GM12864 (cell line): Measurements from ENCODE around the gene CLDN6.

Experiments
- DNase-seq: peaks from one replicate; pipeline ENCODE4 v3.0.0-alpha.2; 2011; ENCODE audit warnings: low read depth
- H3K4me3 ChIP-seq: 2 replicates; pipeline ENCODE4 v1.5.1; 2011; ENCODE audit warnings: mild to moderate bottlenecking, low read depth, low read length, control low read depth
- CTCF ChIP-seq: IDR thresholded peaks from 2 replicates; pipeline ENCODE4 v1.5.1; 2011; ENCODE audit warnings: low read depth, mild to moderate bottlenecking, moderate library complexity, low read length, control low read depth, inconsistent platforms; ENCODE audit errors: missing control alignments

Gene CLDN6

GRCh38 chr16:2985462-2985861 lies 32.5 kb downstream of the CLDN6 start:
- no peak for DNase-seq
- H3K4me3 ChIP-seq, result no peak overlapping the region
- TF ChIP-seq CTCF, result no peak

GRCh38 chr16:2983706-2984136 lies 34.3 kb downstream of the CLDN6 start:
- no peak for DNase-seq
- TF ChIP-seq CTCF, result peak; percentile 83
- H3K4me3 ChIP-seq, result peak overlapping the region; percentile 38

GRCh38 chr16:2982402-2982801 lies 35.6 kb downstream of the CLDN6 start:
- no peak for DNase-seq
- no peak for TF ChIP-seq CTCF
- no peak overlapping the region for H3K4me3 ChIP-seq

- no peak for TF ChIP-seq CTCF
- H3K4me3 ChIP-seq, result no peak overlapping the region
- DNase-seq, result no peak
These were observed 36.1 kb downstream of the CLDN6 start for GRCh38 chr16:2981899-2982250.

- peak overlapping the region; percentile 87; the same call in 1 of the 2 replicates for H3K4me3 ChIP-seq
- TF ChIP-seq CTCF, result no peak
- DNase-seq, result no peak
These were observed 36.6 kb downstream of the CLDN6 start for GRCh38 chr16:2981177-2981898.

GRCh38 chr16:2980227-2981176 lies 37.5 kb downstream of the CLDN6 start, which contains the start of gene PKMYT1:
Gene PKMYT1, minus strand, starts transcription at chr16:2980446. Its CDS starts 789 bp downstream, at chr16:2979657.
- peak; percentile 53 for DNase-seq
- peak within 1 kb of the TSS; percentile 87 for H3K4me3 ChIP-seq
- TF ChIP-seq CTCF, result no peak
